PFSK-1 (cell line): ENCODE data around the gene P2RY11.

Experiments used
- POLR2AphosphoS5 ChIP-seq: IDR thresholded peaks from 2 replicates; pipeline ENCODE4 v1.6.1; 2012; ENCODE audit warnings: low read depth, mild to moderate bottlenecking, control low read depth, low read length, moderate library complexity
- TAF1 ChIP-seq: IDR thresholded peaks from 2 replicates; pipeline ENCODE4 v1.6.1; 2012; ENCODE audit warnings: low read length, control low read depth, borderline replicate concordance; ENCODE audit not compliant: insufficient read depth

DNA sequence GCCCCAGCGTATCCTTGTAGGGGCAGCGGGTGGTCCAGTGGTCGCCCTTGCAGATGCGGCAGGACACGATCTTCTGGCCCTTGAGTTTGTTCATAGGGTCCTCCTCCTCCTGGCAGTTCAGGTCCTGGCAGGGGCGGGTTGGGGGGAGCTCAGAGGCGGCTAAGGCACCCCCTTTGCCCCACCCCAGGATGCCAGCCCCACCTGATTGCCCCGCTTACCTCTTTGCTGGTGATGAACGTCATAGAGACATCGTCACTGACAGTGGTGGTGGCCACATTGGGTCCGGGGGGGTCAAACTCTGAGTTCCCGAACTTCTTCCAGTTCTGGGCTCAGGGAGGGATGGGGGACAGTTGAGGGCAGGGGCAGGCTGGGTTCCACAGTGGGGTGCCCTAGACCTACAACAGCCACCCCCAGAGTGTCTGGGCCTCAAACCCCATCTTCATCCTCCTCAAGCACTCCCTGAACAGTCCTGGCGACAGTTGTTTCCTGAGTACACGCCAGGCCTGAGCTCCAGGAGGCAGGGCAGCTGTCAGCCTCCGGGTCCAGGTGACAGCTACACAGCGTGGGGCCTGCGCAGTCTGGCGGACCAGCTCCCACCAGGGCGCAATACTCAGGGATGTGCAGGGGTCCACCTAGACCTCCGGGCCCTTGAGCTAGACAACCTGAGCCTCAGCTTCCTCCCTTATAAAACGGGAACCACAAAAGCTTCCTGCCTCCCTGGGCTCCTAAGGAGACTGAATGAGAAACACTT lies 5.5 kb downstream of the P2RY11 start:
- TF ChIP-seq POLR2AphosphoS5 = no peak
- no peak for TF ChIP-seq TAF1
